NCI-H82 (cell line): ENCODE data around the gene CDX1.

ENCODE experiments used
- DNase-seq: peaks from one replicate; lab custom pipeline; 2025; lab: John Stamatoyannopoulos, UW

The CDX1 gene

DNA sequence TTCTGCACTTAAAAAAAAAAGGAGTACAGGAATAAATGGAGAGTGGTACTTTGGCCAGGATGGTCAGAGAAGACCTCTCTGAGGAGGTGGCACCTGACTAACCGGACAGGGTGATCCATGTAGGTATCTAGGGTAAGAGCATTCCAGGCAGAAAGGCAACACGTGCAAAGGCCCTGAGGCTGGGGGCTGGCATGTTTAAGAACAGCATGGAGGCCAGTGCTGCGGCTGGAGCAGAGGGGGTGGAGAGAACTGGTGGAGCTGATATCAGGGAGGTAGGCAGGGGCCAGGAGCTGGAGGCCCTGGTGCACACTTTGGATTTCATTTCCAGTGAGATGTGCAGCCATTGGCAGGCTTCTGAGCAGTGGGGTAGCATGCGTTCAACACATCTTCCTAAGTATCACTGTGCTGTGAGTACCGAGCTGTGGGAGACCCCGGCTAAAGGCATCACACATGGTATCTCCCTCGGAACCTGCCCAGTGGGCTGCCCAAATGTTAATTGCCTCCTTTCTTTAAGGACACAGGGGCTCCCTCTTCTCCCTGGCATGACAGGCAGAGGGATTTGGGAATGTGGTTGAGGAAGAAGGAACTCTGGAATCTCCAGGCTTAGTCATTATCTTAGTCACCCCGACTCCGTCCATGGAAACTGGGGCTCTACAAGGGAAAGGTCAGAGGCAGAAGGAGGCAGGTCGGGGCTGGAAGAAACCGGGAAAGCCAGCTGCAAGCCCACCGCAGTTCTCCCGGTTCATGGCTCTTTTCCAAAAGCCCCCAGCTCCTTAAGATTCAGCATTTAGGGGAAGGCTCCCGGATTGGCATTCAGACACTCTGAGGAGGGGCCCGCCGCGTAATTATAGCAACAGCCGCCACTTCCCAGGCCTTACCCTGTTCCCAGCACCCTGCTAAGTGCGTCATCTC lies 41.9 kb downstream of the CDX1 start:
- DNase-seq: no peak

DNA sequence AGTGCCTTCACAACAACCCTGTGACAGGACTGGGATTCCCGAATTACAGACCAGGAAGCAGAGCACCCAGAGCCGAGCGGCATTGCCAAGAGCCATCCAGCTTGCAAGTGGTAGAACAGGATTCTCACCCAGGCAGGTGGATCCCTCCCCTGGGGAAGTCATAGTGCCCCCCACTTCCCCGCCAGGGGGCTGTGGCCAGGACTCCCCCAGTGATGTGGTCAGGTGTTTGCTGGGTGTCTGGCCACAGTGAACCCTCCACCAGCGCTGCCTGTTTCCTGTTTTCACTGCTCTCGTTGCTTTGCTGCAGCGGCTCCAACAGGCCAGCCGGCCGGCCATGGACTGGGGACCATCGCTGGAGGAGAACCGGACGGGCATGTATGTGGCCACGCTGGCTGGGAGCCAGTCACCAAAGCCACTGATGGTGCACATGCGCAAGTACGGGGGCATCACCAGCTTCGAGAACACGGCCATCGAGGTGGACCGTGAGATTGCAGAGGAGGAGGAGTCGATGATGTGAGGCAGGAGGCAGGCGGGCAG lies 42.6 kb downstream of the CDX1 start:
- DNase-seq: no peak

DNA sequence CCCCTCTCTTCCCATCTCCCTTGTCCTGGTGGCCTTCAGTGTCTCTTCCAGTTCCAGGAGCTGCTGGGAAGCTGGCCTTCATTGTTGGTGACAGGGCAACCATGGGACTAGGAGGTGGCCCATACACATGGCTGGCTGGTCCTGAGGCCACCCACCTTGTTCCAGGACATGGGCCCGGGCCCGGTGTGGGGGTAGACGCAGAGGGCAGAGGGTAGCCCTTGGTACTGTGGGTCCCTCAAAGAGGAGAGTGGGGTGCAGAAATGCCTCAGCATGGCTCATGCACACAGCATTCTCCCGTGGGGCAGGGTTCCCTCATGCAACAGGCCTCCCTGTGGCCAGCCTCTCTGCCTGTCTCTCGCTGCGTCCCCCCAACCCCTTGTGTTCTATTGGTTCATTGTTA lies 44.1 kb downstream of the CDX1 start:
- no peak for DNase-seq

DNA sequence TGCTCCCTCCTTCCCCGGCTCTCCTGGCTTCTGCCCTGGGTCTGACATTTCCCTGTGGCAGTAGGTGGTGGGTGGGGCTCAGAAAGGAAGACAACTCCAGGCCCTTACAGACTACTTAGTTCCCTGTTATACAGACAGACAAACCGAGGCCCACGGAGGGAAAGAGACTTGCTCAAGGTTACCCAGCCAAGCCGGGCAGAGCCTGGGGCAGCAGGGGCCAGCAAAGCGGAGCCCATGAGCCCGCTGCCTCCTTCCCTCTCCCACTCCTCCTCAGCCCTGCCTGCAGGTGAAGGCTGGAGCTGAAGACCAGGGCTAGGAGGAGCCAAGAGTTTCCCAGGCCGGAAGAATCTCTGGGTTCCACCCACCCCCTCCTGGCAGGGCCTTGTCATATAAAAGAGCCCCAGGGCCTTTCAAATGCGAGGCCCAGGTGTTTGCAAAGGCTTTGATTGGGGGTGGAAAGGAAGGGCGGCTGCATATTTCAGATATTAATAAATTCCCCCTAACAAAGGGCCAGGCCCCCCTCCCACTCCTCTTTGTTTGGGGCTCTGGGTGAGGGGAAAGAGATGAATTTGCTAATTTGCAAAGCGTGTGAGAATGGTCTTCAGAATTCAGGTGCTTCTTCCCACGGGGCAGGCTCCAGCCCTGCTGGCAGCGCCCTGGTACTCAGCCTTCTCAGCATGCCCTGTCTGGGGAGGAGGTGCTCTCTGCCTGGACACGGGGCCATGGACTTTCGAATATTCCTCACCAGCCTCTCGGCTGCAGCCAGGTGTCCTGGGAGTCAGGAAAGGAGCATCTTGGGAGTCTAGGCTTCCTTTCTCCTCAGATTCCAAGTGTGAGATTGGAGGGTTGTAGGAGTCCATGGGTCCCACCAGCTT lies 44.8 kb downstream of the CDX1 start:
- DNase-seq: no peak

DNA sequence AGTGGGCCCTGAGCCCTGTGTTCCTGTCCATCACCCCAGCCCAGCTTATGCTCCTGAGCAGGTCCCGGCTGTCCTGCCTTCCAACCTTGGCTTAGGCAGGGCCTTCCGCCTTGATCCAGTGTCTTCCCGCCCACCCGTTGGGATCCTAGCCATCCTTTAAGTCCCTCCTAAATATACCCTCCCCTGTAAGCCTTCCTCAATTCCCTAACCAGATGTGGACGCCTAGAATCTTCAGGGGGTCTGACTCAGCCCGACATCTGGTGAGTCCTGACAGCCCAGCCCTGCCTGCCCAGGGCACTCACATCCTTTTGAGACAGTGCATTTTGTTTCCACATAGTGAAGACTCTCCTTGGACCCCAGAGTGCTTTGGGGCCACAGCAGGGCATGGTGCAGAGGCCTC lies 47.0 kb downstream of the CDX1 start:
- DNase-seq: no peak

DNA sequence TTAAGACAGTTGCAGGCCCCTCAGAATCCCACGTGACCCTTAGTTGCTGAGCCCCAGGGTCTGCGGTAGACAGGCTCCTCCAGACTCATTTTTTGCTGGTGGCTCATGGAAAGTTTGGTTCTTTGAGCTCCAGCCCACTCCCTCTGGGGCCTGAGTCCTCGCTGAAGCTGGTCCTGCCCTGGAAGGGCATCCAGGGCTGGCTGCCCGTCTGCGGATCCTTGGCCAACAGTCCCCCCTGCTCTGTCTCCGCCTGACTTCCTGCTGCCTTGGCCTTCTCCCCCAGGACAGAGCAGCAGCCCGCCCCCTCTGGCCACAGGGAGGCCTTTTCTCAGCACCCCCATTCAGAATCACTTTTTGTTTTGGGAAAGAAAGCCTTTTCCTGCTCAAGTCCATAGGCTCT lies 47.7 kb downstream of the CDX1 start:
- DNase-seq: no peak

DNA sequence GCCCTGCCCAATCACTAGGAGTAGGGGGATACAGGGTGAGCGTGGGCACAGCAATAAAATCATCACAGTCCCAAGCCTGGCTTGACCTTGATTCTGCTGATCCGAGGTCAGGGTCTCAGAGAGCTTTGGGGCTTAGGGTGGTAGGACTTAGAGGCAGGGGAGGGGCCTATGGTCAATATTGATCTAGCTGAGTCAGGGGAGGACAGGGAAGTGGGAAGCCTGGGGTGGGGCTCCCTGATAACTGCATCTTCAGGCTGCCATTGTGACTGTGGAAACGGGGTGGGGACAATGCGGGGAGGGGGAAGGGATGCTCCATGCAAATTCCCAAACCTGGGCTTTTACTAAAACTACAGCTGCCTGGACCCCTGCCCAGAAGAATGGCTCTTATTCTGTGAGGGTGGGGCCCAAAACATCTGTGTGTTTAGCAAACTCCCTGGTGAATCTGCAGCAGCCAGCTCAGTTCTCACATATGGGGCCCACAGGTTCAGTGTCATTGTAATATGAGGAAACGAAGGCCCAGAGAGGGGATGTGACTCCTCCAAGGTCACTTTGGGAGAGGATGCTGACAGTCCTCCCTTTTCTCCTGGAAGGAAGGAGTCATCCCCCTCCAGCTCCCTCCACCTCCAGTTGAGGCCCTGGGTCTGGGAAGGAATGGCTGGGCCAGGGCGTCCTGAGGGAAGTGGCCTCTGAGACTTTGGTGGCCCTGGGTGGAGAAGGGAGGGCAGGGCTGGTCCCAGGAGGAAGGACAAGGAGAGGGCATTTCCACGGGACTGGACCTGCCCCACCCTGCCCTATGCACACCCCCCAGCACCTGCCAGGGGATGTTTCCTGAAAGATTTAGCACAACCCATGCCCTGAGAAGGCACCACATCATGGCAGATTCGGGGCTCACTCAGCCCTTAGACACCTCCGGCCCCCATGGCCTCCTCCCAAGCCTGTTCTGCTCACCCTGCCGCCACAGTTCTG lies 49.7 kb downstream of the CDX1 start:
- DNase-seq: peak; percentile 35

DNA sequence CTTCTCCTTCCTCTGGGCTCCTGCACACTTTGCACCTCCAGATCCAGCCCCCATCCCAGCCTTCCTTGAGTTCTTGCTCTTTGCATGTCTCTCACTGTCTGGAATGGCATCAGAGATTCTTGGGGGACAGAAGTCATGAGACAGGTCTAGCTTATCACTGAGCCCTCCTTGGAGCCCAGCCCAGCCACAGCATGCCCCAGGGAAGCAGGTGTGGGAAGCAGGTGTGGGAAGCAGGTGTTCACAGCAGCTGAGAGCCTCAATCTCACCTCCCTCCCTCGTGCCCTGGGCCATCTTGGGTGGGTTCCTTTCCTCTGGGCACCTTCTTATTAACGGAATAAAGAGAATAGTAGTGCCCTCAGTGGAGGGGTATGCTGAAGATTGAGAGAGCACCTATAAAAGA lies 50.5 kb downstream of the CDX1 start:
- no peak for DNase-seq

DNA sequence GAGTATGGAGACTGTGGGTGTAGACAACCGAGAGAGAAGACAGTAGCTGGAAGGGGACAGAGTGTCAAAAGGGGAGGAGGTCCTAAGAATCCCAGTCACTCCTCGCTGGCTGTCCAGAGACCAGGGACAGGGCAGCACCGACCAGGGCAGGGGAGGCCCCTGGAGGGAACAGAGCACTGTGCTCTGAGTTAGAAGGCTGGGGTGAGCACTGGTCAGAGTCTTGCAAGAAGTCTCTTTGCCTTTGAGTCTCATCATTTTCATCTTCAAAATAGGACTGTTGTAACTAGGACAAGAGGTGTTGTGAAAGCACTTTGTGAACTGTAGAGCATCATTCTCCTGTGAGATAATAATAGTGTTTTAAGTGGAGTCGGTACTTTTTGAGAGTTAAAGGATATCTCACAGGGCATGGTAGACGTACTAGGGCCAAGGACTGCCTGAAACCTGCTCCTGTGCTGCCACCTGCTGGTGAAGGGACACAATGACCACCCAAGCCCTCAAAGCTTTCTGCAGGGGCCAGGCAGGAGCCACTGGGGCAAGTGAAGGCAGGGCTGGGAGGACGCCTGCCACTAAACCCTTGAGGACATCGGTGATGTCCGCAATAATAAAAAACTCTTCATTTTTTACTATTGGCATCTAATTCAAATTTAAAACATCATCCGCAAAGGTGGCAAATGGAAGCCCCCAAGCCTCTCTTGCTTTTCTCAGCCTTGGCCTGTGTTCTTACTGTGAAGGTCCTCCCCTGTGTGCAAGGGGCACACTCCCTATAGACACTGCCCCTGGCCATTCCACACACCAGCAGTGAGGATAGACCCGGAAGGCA lies 51.5 kb downstream of the CDX1 start:
- peak; percentile 84 for DNase-seq

DNA sequence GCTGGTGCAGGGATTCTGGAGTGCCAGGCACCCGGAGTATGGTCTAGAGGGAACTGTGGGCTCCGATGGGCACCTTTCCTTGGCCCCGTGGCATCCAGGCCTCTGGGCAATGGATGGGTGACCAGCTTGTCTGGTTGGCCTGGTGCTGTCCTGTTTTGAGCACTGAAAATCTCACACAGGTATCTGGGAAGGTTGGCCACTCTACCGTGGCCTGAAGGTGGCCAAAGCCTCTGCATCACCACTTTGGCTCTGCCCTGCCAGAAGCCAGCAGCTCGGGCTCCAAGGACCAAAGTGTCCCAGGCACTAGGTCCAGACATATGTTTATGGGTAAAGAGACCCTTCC lies 52.1 kb downstream of the CDX1 start:
- no peak for DNase-seq

DNA sequence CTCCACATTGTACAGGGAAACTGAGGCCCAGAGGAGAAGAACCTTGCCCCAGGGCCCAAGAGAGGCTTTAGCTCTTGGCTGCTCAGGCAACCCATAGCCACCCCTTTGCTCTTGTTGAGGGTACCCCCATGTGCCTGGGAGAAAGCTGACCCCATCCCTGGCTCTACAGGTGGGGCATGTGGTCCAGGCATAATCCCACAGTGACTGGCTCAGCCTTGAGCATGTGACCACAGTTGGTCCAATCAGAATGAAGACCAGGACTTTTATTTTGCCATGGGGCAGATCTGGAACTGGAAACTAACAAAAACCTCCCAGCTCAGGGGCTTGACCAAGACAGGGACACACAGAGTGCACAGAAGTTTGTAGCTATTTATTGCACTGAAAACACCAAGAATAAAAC lies 52.6 kb downstream of the CDX1 start:
- DNase-seq: peak; percentile 35

DNA sequence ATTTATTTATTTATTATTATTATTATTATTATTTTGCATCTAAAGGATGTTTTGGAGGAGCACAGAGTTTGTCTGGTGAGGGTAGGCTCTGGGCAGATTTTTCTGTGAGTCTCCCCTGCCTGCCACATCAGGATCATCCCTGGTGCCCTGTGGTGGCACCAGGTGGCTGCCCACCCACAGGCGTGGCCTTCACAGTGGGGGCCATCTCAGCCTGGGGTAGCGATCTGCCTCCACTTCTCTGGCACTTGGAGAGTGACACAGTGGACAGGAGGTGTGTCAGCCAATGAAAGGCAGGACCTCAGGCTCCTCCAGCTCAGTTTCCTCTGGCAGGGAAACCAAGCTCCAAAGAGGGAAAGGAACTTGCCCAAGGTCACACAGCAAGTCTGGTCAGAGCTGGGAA lies 53.3 kb downstream of the CDX1 start:
- no peak for DNase-seq

DNA sequence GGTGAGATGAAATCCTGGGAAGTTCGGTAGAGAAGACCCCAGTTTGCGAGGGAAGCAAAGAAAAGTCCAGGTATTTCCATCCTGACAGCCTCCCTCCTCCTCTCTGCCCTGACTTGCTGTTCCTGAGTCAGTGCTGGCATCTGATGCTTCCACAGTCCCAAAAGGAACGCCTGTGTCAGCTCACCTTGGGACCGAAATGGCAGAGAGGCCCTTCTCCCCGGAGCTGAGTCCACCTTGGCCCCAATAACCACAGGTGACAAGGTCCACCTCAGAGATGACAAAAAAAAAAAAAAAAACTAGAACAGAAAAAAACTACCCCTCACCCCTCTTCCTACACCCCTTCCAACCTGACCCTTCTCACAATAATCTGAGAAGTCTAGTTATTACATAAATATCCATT lies 54.9 kb downstream of the CDX1 start:
- DNase-seq: no peak

DNA sequence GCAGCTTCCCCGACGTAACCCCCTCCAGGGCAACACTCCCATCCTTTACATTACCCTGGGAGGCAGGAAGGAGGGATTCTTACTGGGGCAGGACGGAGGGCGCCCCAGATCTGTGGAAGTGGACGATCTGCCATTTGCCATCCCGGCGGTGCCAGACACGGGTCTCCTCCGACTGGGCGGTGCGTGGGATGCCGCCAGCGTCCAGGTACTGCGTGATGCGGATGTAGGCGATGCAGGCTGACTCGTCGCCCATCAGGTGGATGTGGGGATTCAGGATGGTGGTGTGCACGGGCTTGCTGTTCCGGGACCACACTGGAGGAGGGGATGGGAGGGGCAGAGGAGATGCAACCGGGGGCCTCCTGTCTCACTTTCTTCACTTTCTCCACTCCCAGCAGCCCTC lies 56.3 kb downstream of the CDX1 start:
- no peak for DNase-seq

DNA sequence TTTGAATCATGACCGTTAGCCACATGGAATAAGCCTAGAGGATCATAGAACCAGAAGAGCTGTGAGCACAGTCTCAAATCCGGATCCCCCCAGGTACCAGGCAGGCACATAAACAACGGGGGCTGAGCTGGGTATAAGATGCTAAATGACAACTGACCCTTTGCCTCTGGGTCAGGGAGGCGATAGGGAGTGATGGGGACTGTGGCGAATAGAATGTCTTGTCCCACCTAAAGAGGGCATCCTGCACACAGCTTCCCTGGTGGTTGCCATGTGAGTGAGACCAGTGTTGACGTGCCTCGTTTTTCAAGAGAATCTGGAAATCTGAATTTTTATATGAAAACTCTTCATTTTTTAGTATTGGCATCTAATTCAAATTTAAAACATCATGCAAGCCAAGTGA lies 56.9 kb downstream of the CDX1 start:
- no peak for DNase-seq

DNA sequence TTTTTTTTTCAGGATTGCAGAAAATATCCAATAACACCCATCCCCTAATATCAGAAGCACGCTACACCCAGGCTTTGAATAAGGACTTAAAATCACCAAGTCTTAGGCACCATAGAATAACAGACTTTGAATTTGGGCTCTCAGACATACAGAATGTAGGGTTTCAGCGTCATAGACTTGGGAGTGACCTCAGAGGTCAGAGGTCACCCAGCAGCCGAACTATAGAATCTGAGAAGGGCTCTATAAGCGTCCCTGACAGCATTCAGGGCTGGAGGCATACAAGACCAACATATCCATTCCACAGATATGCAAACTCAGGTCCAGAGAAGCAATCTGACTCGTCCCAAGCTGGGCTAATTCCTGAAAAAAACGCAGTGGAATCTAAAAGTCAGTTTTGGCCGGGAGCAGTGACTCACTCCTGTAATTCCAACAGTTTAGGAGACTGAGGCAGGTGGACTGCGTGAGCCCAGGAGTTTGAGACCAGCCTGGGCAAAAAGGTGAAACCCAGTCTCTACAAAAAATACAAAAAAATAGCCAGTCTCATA lies 58.0 kb downstream of the CDX1 start:
- DNase-seq: no peak

DNA sequence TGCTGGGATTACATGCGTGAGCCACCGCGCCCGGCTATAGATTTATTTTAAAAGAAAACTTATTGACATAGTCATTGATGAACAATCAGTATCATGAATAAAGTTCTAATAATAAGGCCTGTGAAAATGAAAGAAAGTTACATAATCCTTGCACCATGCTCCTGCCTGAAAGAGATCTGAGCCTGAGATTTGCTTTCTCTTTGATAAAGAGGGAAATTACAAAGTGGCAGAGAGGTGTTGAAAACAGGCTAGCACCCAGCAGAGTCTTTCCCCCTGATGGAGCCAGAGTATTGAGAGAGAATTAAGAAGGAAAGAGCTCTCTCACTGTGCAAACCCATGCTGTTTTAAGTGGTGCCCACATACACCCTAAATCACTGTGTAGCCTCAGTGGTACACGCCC lies 60.5 kb downstream of the CDX1 start:
- DNase-seq: no peak

DNA sequence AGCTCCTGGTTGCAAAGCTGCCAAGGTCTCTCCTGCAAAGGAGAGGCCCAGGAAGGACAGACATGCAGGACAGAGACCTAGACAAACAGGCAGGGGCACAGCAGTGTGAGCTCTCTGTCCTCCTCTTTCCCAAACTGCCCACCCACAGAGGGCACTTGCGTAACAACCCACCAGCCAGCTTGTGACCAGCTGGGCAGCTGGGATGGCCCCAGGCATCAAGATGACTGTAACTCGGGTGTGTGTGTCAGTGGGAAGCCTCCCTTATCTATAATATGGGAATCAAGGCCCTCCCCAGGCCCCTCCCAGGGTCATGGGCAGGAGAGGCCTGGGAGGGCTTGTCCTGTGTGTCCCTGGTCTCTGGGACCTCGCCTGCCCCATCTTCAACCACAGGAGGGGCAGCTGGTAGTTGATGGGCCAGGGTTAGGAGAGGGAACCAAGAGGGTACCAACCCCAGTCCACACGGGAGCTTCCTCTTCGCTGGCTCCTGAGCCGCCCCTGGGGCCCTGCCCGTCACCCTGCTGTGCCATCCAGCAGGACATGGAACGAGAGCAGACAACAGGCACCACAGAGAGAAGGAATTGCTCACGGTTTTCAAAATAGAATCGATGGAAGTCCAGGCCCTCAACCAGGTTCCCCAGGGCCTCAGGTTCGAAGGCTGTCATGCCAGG lies 61.2 kb downstream of the CDX1 start:
- DNase-seq: no peak

DNA sequence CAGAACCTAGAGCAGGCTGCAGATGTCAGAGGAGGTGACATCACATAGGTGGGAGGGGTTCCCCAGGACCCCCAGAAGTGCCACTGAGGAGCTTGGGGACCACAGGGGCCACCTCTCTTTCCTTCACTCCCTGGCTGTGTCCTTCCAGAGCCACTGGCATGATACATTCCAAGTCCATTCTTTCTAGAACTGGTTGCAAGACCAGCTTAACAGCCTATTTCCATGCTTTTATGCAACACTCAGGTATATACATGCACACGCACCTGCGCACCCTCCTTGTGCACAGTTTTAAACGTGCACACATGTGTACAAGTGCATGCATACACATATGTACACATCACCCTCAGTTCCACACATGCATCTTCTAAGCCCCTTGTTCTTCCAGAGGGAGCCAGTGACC lies 63.0 kb downstream of the CDX1 start:
- no peak for DNase-seq

DNA sequence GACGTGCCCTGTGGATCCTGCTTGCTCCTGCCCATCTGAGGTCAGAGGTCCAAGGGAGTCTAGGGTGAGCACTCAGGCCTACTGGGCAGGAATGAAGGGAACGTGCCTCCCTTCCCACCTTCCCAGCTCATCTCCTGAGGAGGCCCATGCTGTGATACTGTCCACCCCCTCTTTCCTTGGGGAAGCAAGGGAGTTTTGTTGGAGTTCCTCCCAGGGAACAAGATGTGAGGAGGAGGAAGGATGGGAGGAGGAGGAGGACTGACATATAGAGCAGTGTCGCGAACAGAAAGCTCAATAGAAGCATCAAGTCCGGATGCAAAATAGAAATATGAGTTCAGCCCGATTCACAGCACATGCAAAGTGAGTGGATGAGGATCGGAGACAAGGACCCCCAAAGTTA lies 64.3 kb downstream of the CDX1 start:
- no peak for DNase-seq
